CD4-positive, alpha-beta T cell treated with Interleukin-21 for 1 hour (primary cell): ENCODE data around the gene ALDH3A1.

ENCODE experiments used
- DNase-seq: peaks from one replicate; pipeline ENCODE4 v3.0.0-alpha.2; 2020

The ALDH3A1 gene

DNA sequence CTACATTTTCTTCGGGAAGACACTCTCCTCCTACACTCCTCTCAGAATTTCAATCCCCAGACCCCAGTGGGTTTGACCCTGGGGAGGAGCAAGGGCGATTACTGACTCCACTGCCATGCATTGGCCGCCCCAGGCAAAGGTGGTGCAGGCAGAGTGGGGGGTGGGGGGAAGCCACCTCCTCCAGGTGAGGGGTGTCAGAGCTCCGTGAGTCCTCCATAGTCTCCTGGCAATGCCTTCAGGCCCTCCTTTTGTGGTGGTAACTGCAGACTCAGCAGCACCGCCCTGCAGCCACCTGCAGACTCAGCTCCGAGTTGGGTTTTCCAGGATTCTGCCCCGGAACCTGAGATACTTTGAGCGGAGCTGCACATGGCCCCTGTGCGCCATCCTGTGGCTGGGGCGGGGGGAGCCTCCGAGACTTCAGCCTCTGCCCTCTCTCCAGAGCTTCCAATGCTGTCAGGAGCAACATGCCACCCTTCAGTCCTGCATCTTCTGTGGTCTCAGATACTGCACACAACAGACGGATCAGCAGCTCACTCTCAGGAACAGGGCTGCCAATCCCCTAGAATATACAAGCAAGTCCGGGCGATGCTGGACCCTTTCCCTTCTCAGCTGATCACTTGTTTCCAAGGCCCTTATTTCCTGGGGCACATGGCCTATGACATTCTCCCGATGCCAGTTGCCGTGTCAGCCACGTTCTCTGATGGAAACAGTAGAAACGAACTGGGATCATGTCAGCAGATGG, 29.3 kb downstream of the ALDH3A1 start:
- no peak for DNase-seq

DNA sequence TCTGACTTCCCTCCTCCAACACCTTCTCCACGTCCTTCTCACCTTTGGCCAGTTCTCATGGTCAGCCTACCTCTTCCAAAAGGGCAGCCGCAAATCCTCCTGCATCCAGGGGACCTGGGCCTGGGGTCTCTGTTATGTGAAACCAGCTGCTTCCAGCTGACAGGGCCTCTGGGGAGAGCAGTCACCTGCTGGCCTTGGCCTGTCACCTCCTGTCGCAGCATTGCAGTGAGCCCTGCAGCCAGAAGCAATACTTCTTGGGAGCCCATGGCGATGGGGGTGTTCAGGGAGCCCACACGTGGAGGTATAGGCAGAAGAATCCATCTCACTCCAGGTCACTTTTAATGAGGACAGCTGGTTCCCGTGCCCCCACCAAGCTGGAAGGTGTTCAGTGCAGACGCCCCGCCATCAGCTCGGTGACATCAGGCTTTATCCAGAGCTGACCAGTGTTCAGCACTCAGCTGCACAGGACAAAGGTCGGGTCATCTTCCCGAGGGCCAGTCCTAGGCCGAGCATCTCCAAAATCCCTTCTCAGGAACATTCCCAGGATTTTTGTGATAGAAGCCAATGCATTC, 30.0 kb downstream of the ALDH3A1 start:
- no peak for DNase-seq

DNA sequence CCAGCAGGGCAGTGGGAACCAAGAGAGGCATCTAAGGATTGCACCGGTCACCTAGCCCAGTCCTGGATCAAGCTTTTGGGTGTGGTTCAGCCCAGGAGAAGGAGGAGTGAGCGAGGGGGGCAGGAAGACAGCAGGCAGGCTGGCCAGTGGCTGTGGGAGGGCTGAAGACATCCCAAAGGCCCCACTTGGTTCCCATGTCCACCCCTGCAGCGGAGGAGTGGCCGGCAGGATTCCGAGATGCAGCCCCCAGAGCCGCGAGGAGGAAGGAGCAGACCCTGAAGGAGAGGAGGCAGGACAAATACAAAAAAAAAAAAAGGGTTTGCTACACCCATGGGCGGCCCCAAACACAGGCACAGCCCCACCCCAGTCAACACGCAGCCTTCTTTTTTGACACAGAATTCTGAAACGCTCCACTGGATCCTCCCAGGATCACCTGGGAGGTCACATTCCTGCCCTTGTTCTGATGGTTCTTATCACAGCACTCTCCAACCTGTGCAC, 30.6 kb downstream of the ALDH3A1 start:
- DNase-seq: no peak

DNA sequence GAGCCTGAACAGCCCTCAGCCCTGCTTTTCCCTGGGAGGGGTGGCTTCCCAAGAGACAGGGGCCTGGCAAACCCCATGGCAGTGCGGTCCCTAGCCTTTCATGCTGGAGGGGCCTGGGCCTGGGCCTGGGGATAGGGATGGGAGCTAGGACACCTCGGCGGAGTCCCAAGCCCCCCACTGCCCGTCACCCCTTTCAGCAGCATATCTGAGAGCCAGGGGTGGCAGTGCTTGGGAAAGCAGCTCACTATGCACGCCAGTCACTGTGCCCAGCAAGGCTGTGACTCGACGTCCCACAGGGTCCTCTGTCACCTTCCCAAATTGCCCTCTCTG, 31.1 kb downstream of the ALDH3A1 start:
- no peak for DNase-seq

DNA sequence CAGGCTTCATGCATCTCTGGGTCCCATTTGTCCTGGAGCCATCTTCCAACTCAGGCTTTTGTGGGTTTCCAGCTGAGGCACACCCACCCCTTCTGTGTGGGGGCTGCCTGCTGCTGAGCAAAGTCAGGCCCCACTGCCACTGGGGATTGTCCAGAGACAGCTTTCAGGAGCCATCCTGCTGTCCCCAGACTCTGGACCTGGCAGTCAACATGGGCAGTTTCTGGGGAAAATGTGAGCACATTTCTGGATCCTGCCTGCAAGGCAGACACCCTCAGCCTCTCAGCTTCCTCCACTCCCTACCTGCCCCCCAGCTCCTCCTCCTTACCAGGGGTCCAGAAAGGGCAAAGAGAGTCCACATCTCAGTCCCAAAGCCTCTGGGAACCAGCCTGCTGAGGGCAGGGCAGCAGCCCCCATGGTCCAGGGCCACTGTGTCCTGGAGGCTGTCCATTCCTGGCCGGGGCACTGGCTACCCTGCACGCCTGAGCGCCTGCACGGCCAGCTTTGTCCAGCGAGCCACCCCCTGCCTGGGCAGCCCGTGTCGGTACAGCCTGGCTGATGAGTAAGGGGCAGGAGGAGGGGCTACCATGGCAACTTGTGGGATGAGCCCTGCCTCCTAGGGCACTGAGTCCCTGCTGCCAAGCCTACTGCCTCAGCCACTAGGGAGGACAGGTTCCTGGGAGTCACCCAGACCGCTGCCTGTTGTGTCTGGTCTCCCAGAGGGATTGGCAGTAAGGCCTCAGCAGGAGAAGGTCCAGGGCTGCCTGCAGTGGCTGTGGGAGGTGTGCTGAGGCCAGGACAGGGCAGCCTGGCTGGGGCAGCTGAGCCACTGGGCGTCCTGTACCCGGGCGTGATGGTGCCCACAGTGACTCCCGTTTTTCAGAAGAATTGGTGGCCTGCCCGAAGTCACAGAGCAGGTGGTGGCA, 31.7 kb downstream of the ALDH3A1 start, which contains the start of gene SLC47A2:
Gene SLC47A2 (minus strand): TSS at position 477 of the 923 bp plus-strand sequence. CDS start 29 bp downstream, at position 448.
- DNase-seq: no peak

DNA sequence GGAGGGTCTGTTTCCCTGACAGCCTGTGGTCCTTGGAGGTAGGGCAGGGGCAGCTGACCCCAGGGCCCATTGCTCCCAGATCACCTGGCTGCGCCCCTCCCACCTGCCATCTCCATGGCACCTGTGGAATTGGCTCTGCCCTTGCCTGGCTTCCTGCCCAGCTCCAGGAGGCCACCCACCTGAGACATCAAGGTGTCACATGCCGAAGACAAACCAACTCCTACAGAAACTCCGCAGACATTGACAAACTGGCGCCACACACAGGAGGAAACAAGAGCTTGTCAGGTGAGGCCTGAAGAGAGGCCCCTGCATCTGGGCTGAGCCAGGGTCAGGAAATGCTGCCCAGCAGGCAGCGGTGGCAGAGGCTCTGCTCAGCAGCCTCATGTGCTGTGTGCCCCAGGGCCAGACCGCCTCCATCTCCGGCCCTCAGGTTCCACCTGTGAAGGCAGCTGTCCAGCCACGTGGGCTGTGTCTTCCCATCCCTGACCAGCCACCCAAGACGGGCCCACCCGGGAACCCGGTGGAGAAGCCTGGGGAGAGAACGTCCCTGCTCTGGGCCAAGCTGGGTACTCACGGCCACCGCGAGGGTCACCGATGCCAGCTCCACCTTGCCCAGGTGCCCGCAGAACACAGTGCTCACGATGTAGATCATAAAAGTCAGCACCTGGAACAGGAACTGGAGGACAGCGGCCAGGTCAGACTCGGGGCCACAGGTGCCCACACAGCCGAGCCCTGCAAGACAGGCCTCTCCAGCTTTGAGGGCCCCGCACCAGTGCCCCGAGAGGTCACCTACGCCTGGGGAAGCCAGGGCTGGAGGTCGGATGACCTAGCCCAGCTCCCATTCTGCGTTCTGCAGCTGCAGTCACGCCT, 33.3 kb downstream of the ALDH3A1 start:
- DNase-seq: no peak

DNA sequence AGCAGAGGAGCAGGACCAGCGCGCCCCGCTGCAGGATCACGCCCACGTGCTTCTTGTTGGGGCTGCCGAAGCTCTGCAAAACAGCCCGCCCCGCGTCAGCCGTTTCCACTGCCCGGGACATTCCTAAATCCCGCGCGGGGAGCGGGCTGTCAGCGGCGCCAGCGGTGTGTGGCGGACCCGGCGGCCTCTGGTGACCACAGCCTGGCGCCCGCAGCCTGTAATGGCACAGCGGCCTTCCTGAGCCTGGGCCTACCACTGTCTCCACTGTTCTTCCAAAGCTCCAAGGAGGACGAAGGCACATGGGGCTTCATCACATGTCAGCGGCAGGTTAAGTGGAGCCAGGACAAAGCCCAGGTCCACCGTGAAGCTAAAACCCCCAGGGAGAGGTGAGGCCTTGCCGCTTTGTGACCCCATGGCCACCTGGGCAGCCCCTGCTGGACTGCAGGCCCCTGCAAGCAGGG, 34.2 kb downstream of the ALDH3A1 start:
- DNase-seq: no peak

DNA sequence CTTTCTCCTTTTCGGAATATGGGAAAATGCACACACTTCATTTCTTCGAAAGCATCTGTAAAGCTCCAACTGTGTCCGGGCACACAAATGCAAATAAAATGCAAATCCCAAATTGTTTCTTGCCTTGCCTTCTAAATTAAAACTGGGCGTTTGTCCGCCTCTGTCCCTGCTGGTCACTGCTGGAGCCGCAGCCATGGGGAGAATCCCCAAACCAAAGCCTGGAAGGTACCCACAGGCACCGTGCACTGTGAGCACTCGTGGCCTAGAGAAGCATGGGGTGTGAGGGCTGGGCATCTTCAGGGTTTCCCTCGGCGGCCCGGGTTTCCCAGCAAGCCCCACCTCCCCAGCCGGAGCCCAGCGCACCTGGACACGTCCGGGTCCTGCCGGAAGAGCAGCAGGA, 34.6 kb downstream of the ALDH3A1 start:
- no peak for DNase-seq

DNA sequence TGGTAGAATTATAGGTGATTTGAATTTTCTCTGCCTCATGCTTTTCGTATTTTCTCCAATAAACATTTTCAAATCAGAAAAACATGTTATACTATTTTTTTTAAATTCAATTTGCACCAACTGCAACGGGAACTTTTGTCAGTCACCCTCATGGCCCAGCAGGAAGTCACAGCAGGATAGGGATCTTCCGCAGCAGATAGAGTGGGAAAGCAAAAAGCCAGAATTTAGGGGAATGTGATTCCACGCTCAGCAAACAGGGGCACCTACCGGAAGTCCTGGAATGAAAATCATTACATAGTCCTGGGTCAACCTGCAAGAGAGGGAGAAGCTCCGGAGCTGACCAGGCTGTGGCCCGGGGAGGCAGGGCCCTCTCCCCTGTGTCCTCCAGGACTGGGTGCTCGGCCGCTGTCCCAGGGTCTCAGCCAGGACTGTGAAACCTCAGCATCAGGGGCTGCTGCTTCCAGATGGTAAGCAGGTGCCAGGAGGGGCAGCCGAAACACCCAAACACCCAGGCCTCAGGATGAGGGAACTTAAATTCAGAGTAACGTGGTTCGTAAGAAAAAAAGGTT, 35.6 kb downstream of the ALDH3A1 start:
- DNase-seq: no peak

DNA sequence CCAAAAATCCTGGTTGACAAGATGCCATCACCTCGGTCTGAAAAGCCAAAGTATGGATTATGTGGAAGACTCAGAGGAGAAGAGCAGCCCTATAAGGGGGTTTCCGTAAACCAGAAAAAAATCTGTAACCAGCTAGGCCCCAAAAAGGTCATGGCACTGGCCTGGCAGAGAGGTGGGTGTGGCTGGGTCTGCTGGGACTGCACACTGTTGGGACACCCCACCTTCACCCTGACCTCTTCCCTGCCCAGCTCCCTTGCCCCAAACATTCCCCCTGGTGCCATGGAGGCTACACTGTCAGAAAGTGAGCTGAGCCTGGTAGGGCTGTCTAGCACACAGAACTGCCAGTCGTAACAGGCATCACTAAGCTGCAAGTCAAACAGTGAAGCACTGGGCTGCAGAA, 38.3 kb downstream of the ALDH3A1 start:
- DNase-seq: no peak

DNA sequence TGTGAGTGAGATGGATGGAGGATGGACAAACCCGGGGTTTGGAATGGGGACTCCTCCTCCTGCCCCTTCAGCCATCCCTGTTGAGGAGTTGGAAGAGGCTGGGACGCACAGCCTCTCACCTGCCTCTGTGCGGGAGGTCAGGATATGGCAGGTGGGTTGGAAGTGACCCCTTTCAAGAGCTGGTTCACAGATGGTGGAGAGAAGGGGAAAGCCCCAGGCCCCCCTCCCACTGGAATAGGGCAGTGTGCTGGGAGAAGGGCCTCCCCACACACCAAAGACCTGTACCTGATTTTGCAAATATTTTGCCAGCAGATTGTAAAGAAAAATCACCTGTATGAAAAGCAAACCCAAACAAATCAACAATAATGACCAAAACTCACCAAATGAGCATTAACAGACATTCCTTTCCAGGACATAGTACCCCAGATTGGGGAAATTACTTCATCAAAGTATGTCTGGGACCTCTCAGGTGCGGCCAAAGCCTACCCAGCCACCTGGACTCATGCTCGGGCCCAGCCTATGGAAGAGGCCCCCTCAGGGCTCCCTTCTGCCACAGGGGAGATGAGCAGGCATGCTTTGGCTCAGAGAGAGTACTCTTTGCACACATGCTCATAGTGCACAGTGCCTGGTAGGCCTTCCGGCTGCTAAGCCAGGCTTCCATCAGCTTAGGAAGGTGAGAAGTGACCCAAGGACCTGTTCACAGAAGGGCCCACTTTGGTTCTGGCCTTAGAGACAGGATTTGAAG, 39.5 kb downstream of the ALDH3A1 start:
- DNase-seq: no peak

DNA sequence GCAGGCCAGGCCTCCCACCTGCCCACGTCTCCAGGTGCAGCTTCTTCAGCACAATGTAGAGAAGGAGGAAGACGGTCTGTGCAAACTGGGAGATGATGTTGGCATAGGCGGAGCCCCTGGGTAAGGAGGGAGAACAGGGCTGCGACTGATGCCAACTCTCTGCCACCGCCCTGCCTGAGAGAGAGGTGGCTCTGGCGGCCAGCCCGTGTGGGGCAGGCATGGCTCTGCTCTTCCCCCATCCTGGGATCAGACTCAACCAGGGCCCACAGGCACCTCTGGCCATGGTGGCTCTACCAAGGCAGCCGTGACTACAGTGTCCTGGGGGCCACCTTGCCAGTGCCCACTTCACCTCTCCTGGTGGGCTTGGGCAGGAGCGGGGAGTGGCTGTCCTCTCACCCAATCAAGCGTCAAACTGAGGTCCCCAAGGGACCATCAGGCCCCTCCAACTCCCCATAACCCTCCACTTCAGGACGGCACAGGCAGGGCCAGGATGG, 40.3 kb downstream of the ALDH3A1 start:
- no peak for DNase-seq

DNA sequence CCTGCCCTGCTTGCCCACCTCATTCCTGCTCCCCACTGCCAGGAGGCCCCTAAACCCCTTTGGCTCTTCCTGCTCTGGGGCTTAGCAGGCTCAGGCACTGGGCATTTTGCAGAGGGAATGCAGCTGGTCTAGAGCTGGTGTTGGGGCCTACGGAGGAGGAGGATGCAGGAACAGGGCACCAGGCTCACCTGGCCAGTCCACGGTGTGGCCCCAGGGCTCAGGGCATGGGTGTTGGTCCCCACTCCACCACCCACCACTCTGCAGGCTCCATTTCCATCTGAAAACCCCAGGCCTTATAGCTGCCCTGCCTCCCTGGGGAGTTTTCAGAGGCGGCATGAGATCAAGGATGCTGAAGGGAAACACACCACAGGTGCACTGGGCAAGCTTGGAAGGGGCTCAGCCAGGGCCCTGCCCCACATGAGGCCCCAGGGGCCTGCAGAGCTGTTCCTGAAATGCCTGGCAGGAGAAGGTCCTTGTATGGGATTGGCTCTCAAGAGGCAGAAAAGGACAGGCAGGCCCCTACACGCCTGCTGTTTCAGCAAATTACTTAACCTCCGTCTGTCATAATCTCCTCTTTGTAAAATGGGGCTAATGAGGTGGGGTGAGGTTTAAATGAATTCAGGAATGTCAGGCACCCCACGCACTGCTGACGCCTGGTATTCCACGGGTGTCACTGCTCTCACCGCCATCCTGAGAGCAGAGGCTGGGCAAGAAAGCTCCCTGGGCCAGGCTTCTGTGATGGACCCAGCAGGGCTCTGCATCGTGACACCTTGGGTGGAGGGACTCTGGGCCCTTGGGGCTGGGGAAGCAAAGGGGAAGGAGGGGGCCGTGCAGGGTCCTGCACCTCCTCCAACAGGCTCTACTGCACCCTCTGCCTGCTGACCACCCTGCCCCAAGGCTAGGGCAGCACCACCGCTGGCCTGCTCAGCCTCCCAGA, 41.0 kb downstream of the ALDH3A1 start:
- DNase-seq: no peak

DNA sequence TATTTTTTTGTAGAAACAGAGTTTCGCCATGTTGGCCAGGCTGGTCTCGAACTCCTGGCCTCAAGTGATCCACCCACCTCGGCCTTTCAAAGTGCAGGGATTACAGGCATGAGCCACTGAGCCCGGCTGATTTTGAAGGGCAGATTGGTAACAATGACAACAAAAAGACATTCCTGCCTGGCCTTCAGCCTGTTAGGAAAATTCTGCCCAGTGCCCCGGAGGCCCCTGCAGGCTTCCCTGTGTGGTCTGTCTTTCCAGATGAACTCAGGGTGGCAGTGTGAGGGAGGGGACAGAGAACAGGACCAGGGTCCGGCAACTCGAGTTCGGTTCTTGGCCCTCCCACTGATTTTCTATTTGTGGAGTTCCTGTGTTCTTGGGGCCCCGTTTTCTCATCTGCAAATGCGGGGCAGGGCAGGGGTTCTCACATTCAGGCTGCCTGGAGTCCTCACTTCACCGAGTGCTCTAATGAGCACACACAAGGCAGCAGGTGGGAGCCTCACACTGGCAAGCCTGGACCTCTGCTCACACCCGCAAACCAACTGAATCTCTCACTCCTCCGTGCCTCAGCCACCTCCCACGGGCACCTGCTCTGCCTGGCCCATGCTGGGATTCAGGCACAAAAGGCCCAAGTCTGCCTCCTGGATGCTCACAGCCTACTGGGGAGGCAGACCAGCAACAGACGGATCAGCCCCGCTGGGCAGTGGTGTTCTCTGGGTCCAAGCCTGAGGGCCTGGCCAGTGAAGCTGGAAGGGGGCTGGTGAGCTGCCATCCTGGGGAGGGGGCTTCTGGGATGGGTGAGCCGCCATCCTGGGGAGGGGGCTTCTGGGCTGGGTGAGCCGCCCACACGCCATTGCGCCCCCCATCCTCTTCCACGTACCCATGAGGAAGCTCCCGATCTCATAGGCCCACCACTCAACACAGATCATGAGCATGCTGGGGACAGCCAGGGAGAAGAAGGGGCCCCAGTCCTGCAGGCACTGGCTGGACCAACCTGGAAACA, 42.0 kb downstream of the ALDH3A1 start:
- no peak for DNase-seq

DNA sequence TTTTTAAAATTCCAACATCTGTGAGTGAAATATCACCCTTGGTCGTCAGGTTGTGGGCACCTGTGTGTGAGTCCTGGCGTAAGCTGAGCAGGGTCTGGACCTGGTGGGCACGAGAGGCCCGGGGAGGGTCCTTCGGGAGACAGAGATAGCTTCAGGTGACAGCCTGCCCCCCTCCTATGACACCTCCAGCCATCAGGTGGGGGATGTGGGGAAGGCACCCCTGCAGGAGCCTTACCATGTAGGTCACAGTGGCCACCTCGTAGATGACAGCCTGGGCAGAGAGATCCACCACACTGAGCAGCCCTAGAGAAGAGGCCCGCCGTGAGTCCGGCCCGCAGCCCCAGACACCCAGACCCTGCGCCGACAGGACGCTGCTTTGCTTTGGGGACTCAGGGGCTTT, 42.9 kb downstream of the ALDH3A1 start:
- no peak for DNase-seq

DNA sequence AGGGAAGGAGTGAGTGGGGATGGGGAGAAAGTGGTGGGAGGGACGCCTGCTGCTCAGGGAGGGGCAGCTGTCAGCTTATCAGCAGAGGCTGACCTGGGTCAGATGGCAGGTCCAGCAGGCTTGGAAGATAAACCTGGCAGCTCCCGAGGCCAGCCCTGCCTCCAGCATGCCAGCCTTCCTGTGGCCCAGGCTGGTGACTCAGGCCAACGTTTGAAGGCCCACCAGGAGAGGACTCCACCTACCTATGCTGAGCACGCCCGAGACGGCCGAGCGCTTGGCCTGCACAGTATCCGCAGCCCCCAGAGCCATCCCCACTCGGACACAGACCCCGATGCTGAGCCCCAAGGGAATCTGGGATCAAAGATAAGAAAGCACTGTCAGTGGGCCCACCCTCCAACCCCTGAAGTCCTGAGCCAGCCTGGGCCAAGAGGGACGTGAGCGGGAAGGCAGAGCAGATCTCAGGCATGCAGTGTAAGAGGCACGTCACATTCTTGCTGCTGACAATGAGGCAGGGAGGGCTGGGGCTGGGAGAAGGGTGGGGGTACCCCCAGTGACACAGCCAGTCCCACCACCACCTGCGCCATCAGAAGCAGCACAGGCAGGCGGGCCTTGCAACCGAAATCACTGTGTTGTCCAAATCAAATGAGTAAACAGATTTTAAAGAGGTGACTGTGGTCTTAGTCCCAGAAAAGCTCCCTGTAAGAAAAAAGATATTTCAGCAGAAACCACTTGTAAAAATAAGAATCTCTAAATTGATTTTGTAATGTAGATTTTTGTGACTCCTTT, 44.1 kb downstream of the ALDH3A1 start:
- DNase-seq: no peak

DNA sequence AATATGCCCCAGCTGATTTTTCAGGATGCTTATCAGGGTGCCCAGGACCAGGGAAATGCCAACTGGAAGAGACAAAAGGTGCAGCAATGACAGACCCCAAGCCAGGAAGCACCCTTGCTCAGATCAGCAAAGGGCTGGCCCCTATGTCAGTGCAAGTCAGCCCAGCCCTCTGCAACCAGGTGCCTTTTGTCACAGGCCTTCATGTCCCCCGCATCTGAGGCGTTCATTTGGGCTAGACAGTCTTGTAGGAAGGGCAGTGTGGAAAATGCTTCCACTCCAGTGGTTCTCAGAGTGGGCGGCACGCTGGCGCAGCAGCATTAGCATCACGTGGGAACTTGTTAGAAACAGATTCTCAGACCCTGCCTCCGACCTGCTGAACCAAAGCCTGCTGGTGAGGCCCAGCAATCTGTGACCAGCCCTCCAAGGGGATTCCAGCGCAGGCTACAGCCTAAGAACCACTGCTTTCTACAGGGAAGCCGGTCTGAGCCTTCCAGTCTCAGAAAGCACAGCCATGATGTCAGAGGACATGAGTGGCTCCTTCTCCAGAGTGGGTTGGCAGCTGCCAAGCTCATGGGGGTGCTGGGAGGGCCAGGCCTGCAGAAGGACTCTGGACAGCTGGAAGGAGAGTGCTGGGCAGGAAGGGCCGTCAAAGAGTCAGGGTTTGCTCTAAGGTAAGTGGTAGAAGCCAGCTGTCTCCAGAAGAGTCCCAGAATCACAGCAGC, 44.8 kb downstream of the ALDH3A1 start:
- DNase-seq: no peak
